K562 (cell line): ENCODE data around the gene REC8. TPM values are rescaled to one million over a fixed set of nuclear protein-coding genes. Genes with fewer than 3 reads are reported as not detected.

Experiments
- ATAC-seq: fragments of 200-7000 bp; cut with Tn5 transposase; 3 replicates; pipeline ENCODE4 v1.9.1; 2020; ENCODE audit warnings: moderate library complexity
- BruUV-seq: library from RNA; stranded (reverse); fragments of 400-500 nt; replicated peaks from 2 replicates; lab custom pipeline; 2021; lab: Mats Ljungman, UMichigan
- CTCF ChIA-PET: fragments of 300-600 bp; formaldehyde crosslinking; extraction: SDS; loops from one replicate; lab custom pipeline; 2021; ENCODE audit warnings: low intra/inter-chr PET ratio; lab: Yijun Ruan, JAX
- POLR2A ChIA-PET: fragments of 300-600, 350-650 bp; sonication (Branson Sonifier 250); formaldehyde crosslinking; extraction: SDS; loops from one replicate; lab custom pipeline; 2021; ENCODE audit warnings: antibody characterized with exemption, inconsistent platforms; lab: Yijun Ruan, JAX
- DNase-seq, 4 experiments: peaks; one replicate each; pipeline versions ENCODE4 v3.0.0 to v3.0.0-alpha.2; 2011 to 2018; ENCODE audit warnings: low spot score in 3 of 4, mixed read lengths in 3 of 4; ENCODE audit errors: extremely low read depth in 1 of 4
- FAIRE-seq: peaks from 2 replicates; lab custom pipeline; 2011; peaks lifted over from hg19 to GRCh38; lab: Jason Lieb, UNC
- H2AFZ ChIP-seq: 2 replicates; pipeline ENCODE4 v1.6.0; 2011; ENCODE audit warnings: low read depth, low read length, control low read depth, inconsistent platforms
- H3K27ac ChIP-seq: fragments of 200-600 bp; 3 replicates; pipeline ENCODE4 v1.8.0; 2011; ENCODE audit warnings: low read depth, mild to moderate bottlenecking, control low read depth, inconsistent platforms, low read length, moderate library complexity, mixed read lengths; ENCODE audit errors: extremely low read depth
- H3K27me3 ChIP-seq, 2 experiments: fragments of 300-600 bp in 1 of 2; 2 replicates in 1 of 2; 3 replicates in 1 of 2; pipeline versions ENCODE4 v1.6.0 to v1.8.0; 2011; ENCODE audit warnings: inconsistent platforms in 2 of 2, low read length in 2 of 2, mild to moderate bottlenecking in 1 of 2, mixed read lengths in 1 of 2, moderate library complexity in 1 of 2; ENCODE audit not compliant: control insufficient read depth in 2 of 2, insufficient read depth in 2 of 2
- H3K36me3 ChIP-seq: fragments of 300-600 bp; 3 replicates; pipeline ENCODE4 v1.8.0; 2011; ENCODE audit warnings: mild to moderate bottlenecking, low read length, inconsistent platforms; ENCODE audit not compliant: control insufficient read depth, insufficient read depth
- H3K4me1 ChIP-seq, 2 experiments: fragments of 200-600 bp in 1 of 2; replicated peaks in 1 of 2; 2 replicates in 1 of 2; 3 replicates in 1 of 2; pipeline versions ENCODE4 v1.5.1 to v1.8.0; 2011; ENCODE audit warnings: inconsistent platforms in 2 of 2, low read length in 2 of 2, mild to moderate bottlenecking in 1 of 2, mixed read lengths in 1 of 2, moderate library complexity in 1 of 2; ENCODE audit not compliant: control insufficient read depth in 2 of 2, insufficient read depth in 2 of 2
- H3K4me2 ChIP-seq: 2 replicates; pipeline ENCODE4 v1.6.1; 2011; ENCODE audit warnings: low read length, control low read depth, inconsistent platforms, mixed read lengths; ENCODE audit not compliant: insufficient read depth
- H3K4me3 ChIP-seq: fragments of 200-600 bp; sonication (generic), shearing (Covaris generic); 2 replicates; pipeline ENCODE4 v1.5.1; 2016; ENCODE audit warnings: control low read depth, inconsistent platforms
- H3K79me2 ChIP-seq: fragments of 200-600 bp; 3 replicates; pipeline ENCODE4 v1.8.0; 2011; ENCODE audit warnings: low read length, inconsistent platforms; ENCODE audit not compliant: control insufficient read depth, insufficient read depth
- H3K9ac ChIP-seq, 2 experiments: 2 replicates each; pipeline versions ENCODE4 v1.6.0 to v1.6.1; 2011; ENCODE audit warnings: low read depth in 2 of 2, low read length in 2 of 2, control low read depth in 1 of 2, inconsistent platforms in 1 of 2, mild to moderate bottlenecking in 1 of 2, mixed read lengths in 1 of 2; ENCODE audit not compliant: insufficient read depth in 1 of 2
- H3K9me1 ChIP-seq: one replicate; pipeline ENCODE4 v1.6.0; 2011; ENCODE audit warnings: inconsistent platforms, mild to moderate bottlenecking, low read length, moderate library complexity; ENCODE audit not compliant: control insufficient read depth, insufficient read depth
- H3K9me3 ChIP-seq: replicated peaks from 2 replicates; pipeline ENCODE4 v1.5.1; 2011; ENCODE audit warnings: low read depth, low read length, inconsistent platforms; ENCODE audit not compliant: control insufficient read depth, insufficient read depth
- H4K20me1 ChIP-seq: replicated peaks from 2 replicates; pipeline ENCODE4 v1.6.1; 2011; ENCODE audit warnings: low read length, inconsistent platforms, mixed read lengths; ENCODE audit not compliant: control insufficient read depth, insufficient read depth
- FIP1L1 ChIP-seq: fragments of 200-400 bp; formaldehyde crosslinking; IDR thresholded peaks from 2 replicates; pipeline ENCODE4 v1.6.1; 2018; ENCODE audit warnings: mild to moderate bottlenecking, low read depth, low read length; ENCODE audit not compliant: poor library complexity, severe bottlenecking
- HDAC6 ChIP-seq: IDR thresholded peaks from 2 replicates; pipeline ENCODE4 v1.6.1; 2012; ENCODE audit warnings: low read depth, mild to moderate bottlenecking, control low read depth, inconsistent platforms, low read length, moderate library complexity
- HMG20B ChIP-seq: fragments of 250-450 bp; sonication (Bioruptor Pico); IDR thresholded peaks from 2 replicates; pipeline ENCODE4 v1.5.0; 2021; ENCODE audit warnings: mild to moderate bottlenecking
- KAT2B ChIP-seq: IDR thresholded peaks from one replicate; pipeline ENCODE4 v1.6.1; 2012; ENCODE audit warnings: low read depth, mild to moderate bottlenecking, control low read depth, inconsistent platforms, low read length, moderate library complexity
- SAFB2 ChIP-seq: fragments of 200-400 bp; formaldehyde crosslinking; IDR thresholded peaks from 2 replicates; pipeline ENCODE4 v1.6.1; 2018; ENCODE audit warnings: borderline replicate concordance, low read length, low read depth, moderate library complexity; ENCODE audit not compliant: severe bottlenecking
- WGBS: fragments of 100-300 bp; shearing (Covaris generic); methylation state at CpG from one replicate; pipeline ENCODE4 v1.1.6; 2016; ENCODE audit warnings: low coverage, mixed read lengths; ENCODE audit not compliant: insufficient coverage; ENCODE audit errors: missing lambda C conversion rate; 5-methylcytosine and 5-hydroxymethylcytosine counted together
- in situ Hi-C: fragments of 300-500 bp; cut with MboI; formaldehyde crosslinking; loops from 4 replicates; pipeline ENCODE4 v1.15.0; 2018; ENCODE audit warnings: inconsistent platforms, mixed read lengths
- intact Hi-C: fragments of 100-400 bp; cut with micrococcal nuclease; formaldehyde crosslinking; loops from 2 replicates; pipeline ENCODE4 v1.14.2; 2022
- polyA plus RNA-seq, 8 experiments: library from polyadenylated mRNA; depleted of rRNA in 4 of 8; stranded (reverse) in 5 of 8; unstranded in 3 of 8; fragments of >200 nt; fragmentation: Nextera tagmentation in 2 of 8; fragmentation: Illumina TruSeq in 1 of 8; extraction: Ambion mirVana in 2 of 8; extraction: Trizol in 1 of 8; gene quantifications; 2 replicates each; pipeline versions ENCODE4 v1.2.1 to v1.2.3, GENCODE V29; 2011 to 2014; ENCODE audit warnings: inconsistent platforms in 1 of 8, missing spikeins in 1 of 8
- total RNA-seq, 7 experiments: library from RNA; depleted of rRNA in 6 of 7; stranded (reverse); fragments of >200 nt in 6 of 7; fragmentation: Illumina TruSeq in 2 of 7; extraction: Trizol in 2 of 7; gene quantifications; 2 replicates each; pipeline versions ENCODE4 v1.2.1 to v1.2.3, GENCODE V29; 2011 to 2021; ENCODE audit warnings: low replicate concordance in 1 of 7

REC8 gene
- total and polyA plus RNA-seq, 9 of the 15 experiments (the other 6 are each of a cell fraction or from before 2014, with no cell fraction given): 0.11 to 2.5 (median 0.85) TPM

DNA sequence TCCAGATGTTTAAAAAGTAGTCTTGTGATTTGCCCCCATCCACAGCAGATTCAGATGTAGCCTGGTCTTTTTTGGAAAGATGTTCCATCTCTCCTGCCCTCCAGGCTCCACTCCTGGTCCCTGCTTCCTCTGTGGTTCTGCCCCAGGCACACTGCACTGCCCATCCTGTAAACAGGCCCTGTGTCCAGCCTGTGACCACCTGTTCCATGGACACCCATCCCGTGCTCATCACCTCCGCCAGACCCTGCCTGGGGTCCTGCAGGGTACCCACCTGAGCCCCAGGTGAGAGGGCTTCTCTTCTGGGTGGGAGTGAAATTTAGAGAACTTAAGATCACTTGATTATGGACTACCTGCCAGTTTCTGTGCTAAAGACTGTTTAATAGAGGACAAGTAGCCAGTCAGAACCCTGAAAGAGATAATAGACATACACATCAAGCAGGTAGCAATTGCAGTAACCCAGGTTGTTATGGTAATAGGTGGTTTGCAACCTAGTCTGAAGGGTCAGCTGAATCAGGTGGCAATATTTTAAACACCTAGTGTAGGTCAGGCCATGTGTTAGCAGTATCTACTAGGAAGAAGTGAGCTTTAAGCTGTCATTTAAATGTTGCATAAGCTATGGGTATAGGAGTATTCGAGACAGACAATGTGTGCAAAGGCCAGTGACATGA lies 22.4 kb upstream of the REC8 start:
- no peak for DNase-seq
- no peak overlapping the region for H2AFZ ChIP-seq
- ATAC-seq: no peak
- no TSS peak for BruUV-seq
- no peak overlapping the region for H3K4me3 ChIP-seq
- peaks cover 34% of the 10 kb centered on the region for H3K79me2 ChIP-seq
- TF ChIP-seq FIP1L1 (no peak), HMG20B (CRISPR knock-in tag) (no peak), SAFB2 (no peak), HDAC6 (no peak), KAT2B (no peak)
- POLR2A ChIA-PET: interaction anchor here (0.5 to 1.2 kb wide), 2 partner anchors 8 to 12 kb away, joined by 4 read pairs; partner anchors contain the start of gene EMC9
- no peaks in the 10 kb centered on the region for H4K20me1 ChIP-seq
- 77% methylated on average over 3 of the region's 3 CpGs for WGBS
- intact Hi-C loops (loop anchor here (10.0 kb wide), 1 partner anchor 55 kb away; the partner anchor contains the start of gene PCK2), in situ Hi-C loops (no loop called here)
- peaks cover 48% of the 10 kb centered on the region; the same call in 2 of the 3 replicates for H3K36me3 ChIP-seq
- peaks cover 17 to 35% of the 10 kb centered on the region in 2 experiments; a peak in 4 of 5 replicates for H3K4me1 ChIP-seq
- FAIRE-seq: no peak
- no peak overlapping the region for H3K9ac ChIP-seq
- peaks cover 5% of the 10 kb centered on the region for H3K9me1 ChIP-seq
- no peak overlapping the region for H3K27ac ChIP-seq
- H3K9me3 ChIP-seq: no peaks in the 10 kb centered on the region
- CTCF ChIA-PET: no interaction called here
- H3K27me3 ChIP-seq: no peaks in the 10 kb centered on the region
- no peak overlapping the region for H3K4me2 ChIP-seq
